Esophagus squamous epithelium (tissue), 5 donors: ENCODE measurements around the gene SLC4A3. TPM values are rescaled to one million over a fixed set of nuclear protein-coding genes. Genes with fewer than 3 reads are reported as not detected.
A peak's percentile ranks its signal among the peaks of the same experiment; 100 is the strongest.

Experiments used
- DNase-seq: peaks from one replicate; lab custom pipeline; 2025; lab: John Stamatoyannopoulos, UW
- H3K27ac ChIP-seq, 4 donors: fragments of 200-600 bp; sonication (generic); one replicate each; pipeline ENCODE4 v1.5.1; 2016 to 2019; ENCODE audit warnings: mild to moderate bottlenecking in 1 of 4
- H3K27me3 ChIP-seq, 4 donors: fragments of 200-600 bp; sonication (generic); 1 replicate in 3 of 4; 2 replicates in 1 of 4; pipeline versions ENCODE4 v1.5.1 to v1.6.0; 2017 to 2021; ENCODE audit warnings: antibody characterized with exemption in 1 of 4
- H3K36me3 ChIP-seq, 3 donors: fragments of 200-600 bp; sonication (generic); one replicate each; pipeline ENCODE4 v1.5.1; 2016 to 2019
- H3K4me1 ChIP-seq, 3 donors: fragments of 200-600 bp; sonication (generic); one replicate each; pipeline ENCODE4 v1.5.1; 2017 to 2019
- H3K4me3 ChIP-seq, 4 donors: fragments of 200-600 bp; sonication (generic); 1 replicate in 3 of 4; 2 replicates in 1 of 4; pipeline ENCODE4 v1.5.1; 2016 to 2019; ENCODE audit warnings: mild to moderate bottlenecking in 2 of 4, moderate library complexity in 1 of 4
- H3K9me3 ChIP-seq, 3 donors: fragments of 200-600 bp; sonication (generic); one replicate each; pipeline ENCODE4 v1.5.1; 2016 to 2019
- POLR2A ChIP-seq, 4 donors: fragments of 450-650 bp; IDR thresholded peaks; one replicate each; pipeline ENCODE4 v1.6.1; 2017; ENCODE audit warnings: antibody characterized with exemption in 4 of 4, mild to moderate bottlenecking in 4 of 4, moderate library complexity in 3 of 4
- WGBS, 2 donors: methylation state at CpG; one replicate each; pipeline ENCODE4 v1.1.5; 2018; 5-methylcytosine and 5-hydroxymethylcytosine counted together
- intact Hi-C: fragments of 100-400 bp; cut with DNase I; formaldehyde crosslinking; loops from one replicate; pipeline ENCODE4 v1.15.0; 2022
- total RNA-seq, 4 donors: library from RNA; depleted of rRNA; stranded (reverse); fragments of >200 nt; gene quantifications; one replicate each; pipeline ENCODE4 v1.1.0, GENCODE V29; 2016
- TF ChIP-seq, protein P1 (sequence below), 6 experiments: fragments of 450-650 bp in 4 of 6; fragments of 200-600 bp in 2 of 6; sonication (generic) in 2 of 6; IDR thresholded peaks; one replicate each; pipeline ENCODE4 v1.5.1; 2016 to 2019; ENCODE audit warnings: antibody characterized with exemption in 6 of 6, mild to moderate bottlenecking in 4 of 6, moderate library complexity in 4 of 6
- donor health status: DM: yes; HTN: yes; CAD: no.

SLC4A3 gene
- total RNA-seq, 4 donors from 2014 or later = 1.1 to 4.0 (median 2.2) TPM

DNA sequence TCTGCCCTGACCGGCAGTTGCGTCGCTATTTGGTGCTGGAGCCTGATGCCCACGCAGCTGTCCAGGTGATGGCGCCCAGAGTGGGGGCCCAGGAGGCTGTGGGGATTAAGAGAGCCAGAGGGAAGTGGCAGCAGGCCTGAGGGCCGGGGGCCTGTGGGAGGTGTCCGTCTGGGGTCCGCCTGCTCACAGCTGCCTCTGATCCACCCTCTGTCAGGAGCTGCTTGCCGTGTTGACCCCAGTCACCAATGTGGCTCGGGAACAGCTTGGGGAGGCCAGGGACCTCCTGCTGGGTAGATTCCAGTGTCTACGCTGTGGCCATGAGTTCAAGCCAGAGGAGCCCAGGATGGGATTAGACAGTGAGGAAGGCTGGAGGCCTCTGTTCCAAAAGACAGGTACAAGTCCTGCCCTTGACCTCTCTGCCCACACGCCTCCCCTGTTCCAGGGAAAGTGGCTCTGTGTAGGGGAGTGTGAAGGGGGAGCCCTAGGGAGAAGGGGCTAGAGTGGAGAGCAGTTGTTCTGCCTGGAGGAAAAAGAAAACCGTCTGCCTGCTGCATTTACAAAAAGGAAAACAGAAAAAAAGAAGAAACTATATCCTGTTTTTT, 18.2 kb upstream of the SLC4A3 start:
- Histone ChIP-seq H3K27ac (peak overlapping the region in 3 of 4 donors; percentile 54 to 72 (median 70)), H3K27me3 (no peaks in the 10 kb centered on the region), H3K4me3 (no peak overlapping the region), H3K4me1 (no peaks in the 10 kb centered on the region), H3K9me3 (no peaks in the 10 kb centered on the region), H3K36me3 (peaks cover 16 to 93% (median 33%) of the 10 kb centered on the region in 3 donors)
- 73 to 81% methylated on average over 2 to 8 of the region's 13 CpGs for whole genome bisulfite sequencing, 2 donors
- DNase-seq = no peak
- intact Hi-C loops = no loop called here
- no peak for TF ChIP-seq POLR2A (IDR thresholded peaks at IDR 0.05)
- TF ChIP-seq, protein P1, sequence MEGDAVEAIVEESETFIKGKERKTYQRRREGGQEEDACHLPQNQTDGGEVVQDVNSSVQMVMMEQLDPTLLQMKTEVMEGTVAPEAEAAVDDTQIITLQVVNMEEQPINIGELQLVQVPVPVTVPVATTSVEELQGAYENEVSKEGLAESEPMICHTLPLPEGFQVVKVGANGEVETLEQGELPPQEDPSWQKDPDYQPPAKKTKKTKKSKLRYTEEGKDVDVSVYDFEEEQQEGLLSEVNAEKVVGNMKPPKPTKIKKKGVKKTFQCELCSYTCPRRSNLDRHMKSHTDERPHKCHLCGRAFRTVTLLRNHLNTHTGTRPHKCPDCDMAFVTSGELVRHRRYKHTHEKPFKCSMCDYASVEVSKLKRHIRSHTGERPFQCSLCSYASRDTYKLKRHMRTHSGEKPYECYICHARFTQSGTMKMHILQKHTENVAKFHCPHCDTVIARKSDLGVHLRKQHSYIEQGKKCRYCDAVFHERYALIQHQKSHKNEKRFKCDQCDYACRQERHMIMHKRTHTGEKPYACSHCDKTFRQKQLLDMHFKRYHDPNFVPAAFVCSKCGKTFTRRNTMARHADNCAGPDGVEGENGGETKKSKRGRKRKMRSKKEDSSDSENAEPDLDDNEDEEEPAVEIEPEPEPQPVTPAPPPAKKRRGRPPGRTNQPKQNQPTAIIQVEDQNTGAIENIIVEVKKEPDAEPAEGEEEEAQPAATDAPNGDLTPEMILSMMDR (IDR thresholded peaks at IDR 0.05) = no peak

DNA sequence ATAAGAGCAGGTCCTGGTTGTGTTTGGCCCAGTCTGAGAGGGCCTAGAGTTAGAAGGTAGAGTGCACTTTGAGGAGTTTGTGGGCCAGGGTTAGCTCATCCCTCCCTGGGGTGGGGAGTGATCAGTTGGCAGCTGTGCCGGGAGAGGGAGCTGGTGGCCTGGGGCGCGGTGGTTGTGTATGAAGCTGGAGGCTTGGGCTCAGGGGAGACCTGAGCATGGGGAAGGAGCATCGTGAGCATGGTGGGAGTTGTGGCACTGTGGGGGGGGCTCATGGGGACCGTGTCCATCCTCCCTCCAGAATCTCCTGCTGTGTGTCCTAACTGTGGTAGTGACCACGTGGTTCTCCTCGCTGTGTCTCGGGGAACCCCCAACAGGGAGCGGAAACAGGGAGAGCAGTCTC, 16.1 kb upstream of the SLC4A3 start:
- DNase-seq = no peak
- Histone ChIP-seq H3K36me3 (peaks cover 10 to 93% (median 35%) of the 10 kb centered on the region in 3 donors), H3K4me1 (no peaks in the 10 kb centered on the region), H3K27me3 (no peaks in the 10 kb centered on the region), H3K4me3 (no peak overlapping the region), H3K27ac (no peak overlapping the region), H3K9me3 (no peaks in the 10 kb centered on the region)
- WGBS, 2 donors = 73 to 79% methylated on average over 2 to 3 of the region's 9 CpGs
- intact Hi-C loops = no loop called here
- TF ChIP-seq POLR2A (IDR thresholded peaks at IDR 0.05) = no peak
- TF ChIP-seq, protein P1 (IDR thresholded peaks at IDR 0.05) = no peak

DNA sequence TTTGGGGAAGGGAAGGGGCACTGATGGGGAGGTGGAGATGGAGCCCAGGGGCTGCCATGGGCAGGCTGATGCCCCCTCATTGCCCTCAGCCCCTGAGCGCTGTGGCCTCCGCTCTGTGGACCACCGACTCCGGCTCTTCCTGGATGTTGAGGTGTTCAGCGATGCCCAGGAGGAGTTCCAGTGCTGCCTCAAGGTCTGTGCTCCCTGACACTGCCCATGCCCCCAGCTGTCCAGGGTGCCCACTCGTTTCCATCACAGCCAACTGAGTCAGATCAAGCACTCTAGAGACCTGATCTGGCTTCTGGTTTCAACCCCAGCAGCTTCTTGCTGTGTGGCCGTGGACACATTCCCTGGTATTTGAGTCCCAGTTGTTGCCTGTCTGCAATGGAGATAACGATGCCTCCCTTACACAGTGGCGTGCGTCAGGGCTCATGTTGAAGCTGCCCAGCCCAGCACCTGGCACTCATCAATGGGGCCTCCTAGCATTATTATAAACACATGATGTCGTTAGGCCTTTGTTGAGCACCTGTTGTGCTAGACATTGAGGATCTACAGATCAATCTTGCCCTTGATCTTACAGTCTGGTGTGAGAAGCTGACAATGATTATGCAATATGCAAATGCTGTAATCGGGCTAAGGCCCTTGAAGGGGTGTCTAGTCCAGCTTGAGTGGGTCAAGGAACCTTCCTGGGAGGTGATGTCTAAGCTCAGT, 15.4 kb upstream of the SLC4A3 start:
- no peak for DNase-seq
- Histone ChIP-seq H3K27ac (no peak overlapping the region), H3K27me3 (no peaks in the 10 kb centered on the region), H3K4me3 (no peak overlapping the region), H3K4me1 (no peaks in the 10 kb centered on the region), H3K9me3 (no peaks in the 10 kb centered on the region), H3K36me3 (peaks cover 5 to 91% (median 28%) of the 10 kb centered on the region in 3 donors)
- WGBS, 2 donors = 56 to 72% methylated on average over 7 to 8 of the region's 12 CpGs
- intact Hi-C loops = no loop called here
- TF ChIP-seq, protein P1 (IDR thresholded peaks at IDR 0.05) = no peak
- no peak for TF ChIP-seq POLR2A (IDR thresholded peaks at IDR 0.05)

DNA sequence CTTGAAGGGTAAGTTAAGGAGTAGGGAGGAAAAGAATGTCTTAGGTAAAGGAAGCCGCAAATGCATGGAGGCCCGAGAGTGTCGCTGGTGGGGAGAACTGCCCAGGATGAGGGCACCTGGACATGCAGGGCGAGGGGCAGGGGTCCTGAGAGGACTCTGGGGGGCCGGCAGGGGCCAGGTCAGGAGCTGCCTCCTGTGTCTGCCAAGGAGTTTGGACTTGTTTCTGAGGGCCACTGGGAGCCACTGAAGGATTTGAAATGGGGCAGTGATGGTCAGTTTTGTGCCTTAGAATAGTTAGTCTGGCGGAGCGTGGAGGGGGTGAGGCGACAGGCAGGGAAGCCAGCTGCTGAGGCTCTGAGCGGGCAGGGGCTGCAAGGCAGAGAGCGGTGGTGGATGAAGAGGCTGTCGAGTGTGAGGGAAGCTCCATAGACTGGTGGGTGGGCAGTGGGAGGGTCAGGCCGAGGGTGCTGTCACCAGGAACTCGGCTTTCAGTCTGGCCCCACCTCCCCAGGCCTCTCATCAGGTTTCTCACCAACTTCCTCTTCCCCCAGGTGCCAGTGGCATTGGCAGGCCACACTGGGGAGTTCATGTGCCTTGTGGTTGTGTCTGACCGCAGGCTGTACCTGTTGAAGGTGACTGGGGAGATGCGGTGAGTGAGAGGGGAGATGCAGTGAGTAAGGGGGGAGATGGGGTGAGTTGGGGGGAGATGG, 14.7 kb upstream of the SLC4A3 start:
- intact Hi-C loops = no loop called here
- Histone ChIP-seq H3K27me3 (no peaks in the 10 kb centered on the region), H3K27ac (no peak overlapping the region), H3K36me3 (peaks cover 5 to 84% (median 28%) of the 10 kb centered on the region in 3 donors), H3K4me1 (no peaks in the 10 kb centered on the region), H3K4me3 (no peak overlapping the region), H3K9me3 (no peaks in the 10 kb centered on the region)
- TF ChIP-seq, protein P1 (IDR thresholded peaks at IDR 0.05) = no peak
- no peak for TF ChIP-seq POLR2A (IDR thresholded peaks at IDR 0.05)
- DNase-seq = no peak
- WGBS, 2 donors = 78 to 89% methylated on average over 13 of the region's 15 CpGs
